Measurements from ENCODE around the gene NALCN.

Gene NALCN

DNA sequence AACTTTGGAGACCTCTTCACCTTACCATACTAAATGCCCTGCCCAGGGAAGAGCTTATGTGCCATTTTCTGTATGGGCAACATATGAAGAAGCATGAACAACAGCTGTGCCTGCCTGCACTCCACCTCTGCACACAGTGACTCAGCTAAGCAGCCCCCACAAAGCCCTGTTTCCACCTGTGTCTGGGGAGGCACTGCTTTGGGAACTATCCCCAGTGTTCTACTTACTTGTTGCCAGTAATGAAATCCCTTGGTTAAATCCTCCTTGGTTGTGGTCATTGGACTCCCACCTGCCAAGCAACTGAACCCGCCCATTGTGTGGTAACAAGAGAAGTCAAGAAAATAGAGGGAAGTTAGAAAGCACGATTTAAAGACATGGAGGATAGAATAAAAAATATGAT is 84.6 kb downstream of the NALCN start (continued):
- TF ChIP-seq, protein P1, sequence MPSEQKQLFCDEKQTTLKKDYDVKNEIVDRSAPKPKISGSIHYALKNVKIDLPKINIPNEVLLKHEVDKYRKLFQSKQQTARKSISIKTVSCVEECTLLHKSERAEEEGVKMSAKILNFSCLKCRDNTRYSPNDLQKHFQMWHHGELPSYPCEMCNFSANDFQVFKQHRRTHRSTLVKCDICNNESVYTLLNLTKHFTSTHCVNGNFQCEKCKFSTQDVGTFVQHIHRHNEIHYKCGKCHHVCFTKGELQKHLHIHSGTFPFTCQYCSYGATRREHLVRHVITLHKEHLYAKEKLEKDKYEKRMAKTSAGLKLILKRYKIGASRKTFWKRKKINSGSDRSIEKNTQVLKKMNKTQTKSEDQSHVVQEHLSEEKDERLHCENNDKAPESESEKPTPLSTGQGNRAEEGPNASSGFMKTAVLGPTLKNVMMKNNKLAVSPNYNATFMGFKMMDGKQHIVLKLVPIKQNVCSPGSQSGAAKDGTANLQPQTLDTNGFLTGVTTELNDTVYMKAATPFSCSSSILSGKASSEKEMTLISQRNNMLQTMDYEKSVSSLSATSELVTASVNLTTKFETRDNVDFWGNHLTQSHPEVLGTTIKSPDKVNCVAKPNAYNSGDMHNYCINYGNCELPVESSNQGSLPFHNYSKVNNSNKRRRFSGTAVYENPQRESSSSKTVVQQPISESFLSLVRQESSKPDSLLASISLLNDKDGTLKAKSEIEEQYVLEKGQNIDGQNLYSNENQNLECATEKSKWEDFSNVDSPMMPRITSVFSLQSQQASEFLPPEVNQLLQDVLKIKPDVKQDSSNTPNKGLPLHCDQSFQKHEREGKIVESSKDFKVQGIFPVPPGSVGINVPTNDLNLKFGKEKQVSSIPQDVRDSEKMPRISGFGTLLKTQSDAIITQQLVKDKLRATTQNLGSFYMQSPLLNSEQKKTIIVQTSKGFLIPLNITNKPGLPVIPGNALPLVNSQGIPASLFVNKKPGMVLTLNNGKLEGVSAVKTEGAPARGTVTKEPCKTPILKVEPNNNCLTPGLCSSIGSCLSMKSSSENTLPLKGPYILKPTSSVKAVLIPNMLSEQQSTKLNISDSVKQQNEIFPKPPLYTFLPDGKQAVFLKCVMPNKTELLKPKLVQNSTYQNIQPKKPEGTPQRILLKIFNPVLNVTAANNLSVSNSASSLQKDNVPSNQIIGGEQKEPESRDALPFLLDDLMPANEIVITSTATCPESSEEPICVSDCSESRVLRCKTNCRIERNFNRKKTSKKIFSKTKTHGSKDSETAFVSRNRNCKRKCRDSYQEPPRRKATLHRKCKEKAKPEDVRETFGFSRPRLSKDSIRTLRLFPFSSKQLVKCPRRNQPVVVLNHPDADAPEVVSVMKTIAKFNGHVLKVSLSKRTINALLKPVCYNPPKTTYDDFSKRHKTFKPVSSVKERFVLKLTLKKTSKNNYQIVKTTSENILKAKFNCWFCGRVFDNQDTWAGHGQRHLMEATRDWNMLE (tag by site-specific recombination; conservative IDR thresholded peaks at IDR 0.05; ENCODE audit: low read depth), result no peak
- TF ChIP-seq, protein P2, sequence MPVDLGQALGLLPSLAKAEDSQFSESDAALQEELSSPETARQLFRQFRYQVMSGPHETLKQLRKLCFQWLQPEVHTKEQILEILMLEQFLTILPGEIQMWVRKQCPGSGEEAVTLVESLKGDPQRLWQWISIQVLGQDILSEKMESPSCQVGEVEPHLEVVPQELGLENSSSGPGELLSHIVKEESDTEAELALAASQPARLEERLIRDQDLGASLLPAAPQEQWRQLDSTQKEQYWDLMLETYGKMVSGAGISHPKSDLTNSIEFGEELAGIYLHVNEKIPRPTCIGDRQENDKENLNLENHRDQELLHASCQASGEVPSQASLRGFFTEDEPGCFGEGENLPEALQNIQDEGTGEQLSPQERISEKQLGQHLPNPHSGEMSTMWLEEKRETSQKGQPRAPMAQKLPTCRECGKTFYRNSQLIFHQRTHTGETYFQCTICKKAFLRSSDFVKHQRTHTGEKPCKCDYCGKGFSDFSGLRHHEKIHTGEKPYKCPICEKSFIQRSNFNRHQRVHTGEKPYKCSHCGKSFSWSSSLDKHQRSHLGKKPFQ (tag by site-specific recombination; IDR thresholded peaks at IDR 0.05), result no peak
- no peak for TF ChIP-seq ZNF514 (tag by site-specific recombination; IDR thresholded peaks at IDR 0.05)
- TF ChIP-seq ZFHX2 (tag by site-specific recombination; conservative IDR thresholded peaks at IDR 0.05), result no peak
- TF ChIP-seq ZNF768 (tag by site-specific recombination; IDR thresholded peaks at IDR 0.05), result no peak
- TF ChIP-seq, protein P3, sequence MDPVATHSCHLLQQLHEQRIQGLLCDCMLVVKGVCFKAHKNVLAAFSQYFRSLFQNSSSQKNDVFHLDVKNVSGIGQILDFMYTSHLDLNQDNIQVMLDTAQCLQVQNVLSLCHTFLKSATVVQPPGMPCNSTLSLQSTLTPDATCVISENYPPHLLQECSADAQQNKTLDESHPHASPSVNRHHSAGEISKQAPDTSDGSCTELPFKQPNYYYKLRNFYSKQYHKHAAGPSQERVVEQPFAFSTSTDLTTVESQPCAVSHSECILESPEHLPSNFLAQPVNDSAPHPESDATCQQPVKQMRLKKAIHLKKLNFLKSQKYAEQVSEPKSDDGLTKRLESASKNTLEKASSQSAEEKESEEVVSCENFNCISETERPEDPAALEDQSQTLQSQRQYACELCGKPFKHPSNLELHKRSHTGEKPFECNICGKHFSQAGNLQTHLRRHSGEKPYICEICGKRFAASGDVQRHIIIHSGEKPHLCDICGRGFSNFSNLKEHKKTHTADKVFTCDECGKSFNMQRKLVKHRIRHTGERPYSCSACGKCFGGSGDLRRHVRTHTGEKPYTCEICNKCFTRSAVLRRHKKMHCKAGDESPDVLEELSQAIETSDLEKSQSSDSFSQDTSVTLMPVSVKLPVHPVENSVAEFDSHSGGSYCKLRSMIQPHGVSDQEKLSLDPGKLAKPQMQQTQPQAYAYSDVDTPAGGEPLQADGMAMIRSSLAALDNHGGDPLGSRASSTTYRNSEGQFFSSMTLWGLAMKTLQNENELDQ (tag by site-specific recombination; IDR thresholded peaks at IDR 0.05; ENCODE audit: low read depth), result no peak
- TF ChIP-seq SETDB1 (IDR thresholded peaks at IDR 0.05; ENCODE audit: insufficient read length, low read length), result no peak

DNA sequence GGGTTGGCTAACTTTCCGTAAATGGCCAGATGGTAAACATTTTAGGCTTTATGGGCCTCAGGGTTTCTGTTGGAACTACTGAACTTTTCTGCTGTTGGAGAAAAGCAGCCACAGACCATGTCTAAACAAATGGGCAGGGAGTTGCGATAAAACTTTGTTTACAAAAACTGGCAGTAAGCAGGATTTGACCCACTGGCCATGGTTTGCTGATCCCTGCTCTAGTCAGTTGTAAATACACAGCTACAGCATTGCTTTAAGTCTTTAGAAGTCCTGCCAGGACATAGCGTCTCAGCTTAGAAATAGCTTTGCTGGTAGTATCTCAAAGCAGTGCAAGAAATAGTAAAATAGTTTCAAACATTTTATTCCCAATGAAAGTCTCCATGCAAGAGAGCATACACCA is 88.4 kb downstream of the NALCN start:
- TF ChIP-seq, protein P4, sequence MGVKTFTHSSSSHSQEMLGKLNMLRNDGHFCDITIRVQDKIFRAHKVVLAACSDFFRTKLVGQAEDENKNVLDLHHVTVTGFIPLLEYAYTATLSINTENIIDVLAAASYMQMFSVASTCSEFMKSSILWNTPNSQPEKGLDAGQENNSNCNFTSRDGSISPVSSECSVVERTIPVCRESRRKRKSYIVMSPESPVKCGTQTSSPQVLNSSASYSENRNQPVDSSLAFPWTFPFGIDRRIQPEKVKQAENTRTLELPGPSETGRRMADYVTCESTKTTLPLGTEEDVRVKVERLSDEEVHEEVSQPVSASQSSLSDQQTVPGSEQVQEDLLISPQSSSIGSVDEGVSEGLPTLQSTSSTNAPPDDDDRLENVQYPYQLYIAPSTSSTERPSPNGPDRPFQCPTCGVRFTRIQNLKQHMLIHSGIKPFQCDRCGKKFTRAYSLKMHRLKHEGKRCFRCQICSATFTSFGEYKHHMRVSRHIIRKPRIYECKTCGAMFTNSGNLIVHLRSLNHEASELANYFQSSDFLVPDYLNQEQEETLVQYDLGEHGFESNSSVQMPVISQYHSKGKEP (tag by site-specific recombination; IDR thresholded peaks at IDR 0.05), result no peak
- TF ChIP-seq WT1 (tag by site-specific recombination; IDR thresholded peaks at IDR 0.05) (no peak), HOXD13 (CRISPR knock-in tag; IDR thresholded peaks at IDR 0.05; ENCODE audit: borderline replicate concordance) (no peak), ZNF626 (tag by site-specific recombination; IDR thresholded peaks at IDR 0.05) (no peak), ZNF768 (tag by site-specific recombination; IDR thresholded peaks at IDR 0.05) (no peak), SETDB1 (IDR thresholded peaks at IDR 0.05; ENCODE audit: insufficient read length, low read length) (no peak), ZNF677 (tag by site-specific recombination; IDR thresholded peaks at IDR 0.05) (no peak), ZNF548 (tag by site-specific recombination; IDR thresholded peaks at IDR 0.05) (no peak), GLI4 (tag by site-specific recombination; IDR thresholded peaks at IDR 0.05) (no peak), ZNF121 (tag by site-specific recombination; IDR thresholded peaks at IDR 0.05) (no peak), MYNN (tag by site-specific recombination; IDR thresholded peaks at IDR 0.05; ENCODE audit: borderline replicate concordance) (no peak), ZNF19 (tag by site-specific recombination; IDR thresholded peaks at IDR 0.05; ENCODE audit: low read depth) (no peak)
- TF ChIP-seq, protein P5, sequence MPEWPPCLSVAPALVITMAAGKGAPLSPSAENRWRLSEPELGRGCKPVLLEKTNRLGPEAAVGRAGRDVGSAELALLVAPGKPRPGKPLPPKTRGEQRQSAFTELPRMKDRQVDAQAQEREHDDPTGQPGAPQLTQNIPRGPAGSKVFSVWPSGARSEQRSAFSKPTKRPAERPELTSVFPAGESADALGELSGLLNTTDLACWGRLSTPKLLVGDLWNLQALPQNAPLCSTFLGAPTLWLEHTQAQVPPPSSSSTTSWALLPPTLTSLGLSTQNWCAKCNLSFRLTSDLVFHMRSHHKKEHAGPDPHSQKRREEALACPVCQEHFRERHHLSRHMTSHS (tag by site-specific recombination; IDR thresholded peaks at IDR 0.05), result no peak
- TF ChIP-seq, protein P6, sequence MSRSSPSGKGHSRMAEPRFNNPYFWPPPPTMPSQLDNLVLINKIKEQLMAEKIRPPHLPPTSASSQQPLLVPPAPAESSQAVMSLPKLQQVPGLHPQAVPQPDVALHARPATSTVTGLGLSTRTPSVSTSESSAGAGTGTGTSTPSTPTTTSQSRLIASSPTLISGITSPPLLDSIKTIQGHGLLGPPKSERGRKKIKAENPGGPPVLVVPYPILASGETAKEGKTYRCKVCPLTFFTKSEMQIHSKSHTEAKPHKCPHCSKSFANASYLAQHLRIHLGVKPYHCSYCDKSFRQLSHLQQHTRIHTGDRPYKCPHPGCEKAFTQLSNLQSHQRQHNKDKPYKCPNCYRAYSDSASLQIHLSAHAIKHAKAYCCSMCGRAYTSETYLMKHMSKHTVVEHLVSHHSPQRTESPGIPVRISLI (tag by site-specific recombination; IDR thresholded peaks at IDR 0.05), result no peak
- H3K4me1 ChIP-seq (ENCODE audit: control insufficient read depth, insufficient read depth, low read length), result no peaks in the 10 kb centered on the region
- CTCF ChIA-PET, result no interaction called here
- H3K4me3 ChIP-seq (ENCODE audit: low read depth, low read length), result no peak overlapping the region
- no peaks in the 10 kb centered on the region for H3K36me3 ChIP-seq (ENCODE audit: control insufficient read depth in 2 of 2, insufficient read depth in 1 of 2, low read length in 2 of 2)
- H3K27ac ChIP-seq (ENCODE audit: extremely low read depth, low read depth, low read length), result no peak overlapping the region
- no peaks in the 10 kb centered on the region for H3K9me3 ChIP-seq (ENCODE audit: control insufficient read depth, insufficient read depth, low read depth, low read length)
- POLR2A ChIA-PET, result no interaction called here

Data from HEK293 (cell line).